CD4-positive, CD25-positive, alpha-beta regulatory T cell (primary cell): ENCODE measurements around the gene CRIP2. TPM values are rescaled to one million over a fixed set of nuclear protein-coding genes. Genes with fewer than 3 reads are reported as not detected.
A peak's percentile ranks its signal among the peaks of the same experiment; 100 is the strongest.

Experiments
- ATAC-seq, 2 donors: fragments of 150-1000 bp; cut with Tn5 transposase; one replicate each; pipeline ENCODE4 v1.10.0; 2021; ENCODE audit warnings: low read depth in 2 of 2, moderate number of reproducible peaks in 2 of 2, moderate library complexity in 1 of 2
- DNase-seq, 3 donors: peaks; one replicate each; pipeline versions ENCODE4 v3.0.0 to v3.0.0-alpha.2; 2012 to 2022; ENCODE audit warnings: mixed read lengths in 1 of 3
- H3K27ac ChIP-seq: one replicate; pipeline ENCODE4 v1.7.0; 2013; ENCODE audit warnings: mild to moderate bottlenecking, low read length; ENCODE audit not compliant: insufficient read depth, poor library complexity, severe bottlenecking
- H3K27me3 ChIP-seq: one replicate; pipeline ENCODE4 v1.7.0; 2013; ENCODE audit warnings: low read length; ENCODE audit not compliant: control insufficient read depth, insufficient read depth
- H3K36me3 ChIP-seq: one replicate; pipeline ENCODE4 v1.7.0; 2013; ENCODE audit warnings: mild to moderate bottlenecking, low read length, moderate library complexity; ENCODE audit not compliant: control insufficient read depth, insufficient read depth
- H3K4me1 ChIP-seq: 2 replicates; pipeline ENCODE4 v1.7.0; 2013; ENCODE audit warnings: mild to moderate bottlenecking, low read length; ENCODE audit not compliant: insufficient read depth, control insufficient read depth, poor library complexity, severe bottlenecking
- H3K4me3 ChIP-seq: one replicate; pipeline ENCODE4 v1.7.0; 2013; ENCODE audit warnings: low read depth, mild to moderate bottlenecking, low read length, moderate library complexity
- H3K9me3 ChIP-seq, 2 experiments: 1 replicate in 1 of 2; 2 replicates in 1 of 2; pipeline ENCODE4 v1.7.0; 2013; ENCODE audit warnings: low read length in 2 of 2, mild to moderate bottlenecking in 1 of 2, moderate library complexity in 1 of 2; ENCODE audit not compliant: control insufficient read depth in 2 of 2
- H3K27ac Mint-ChIP-seq, 3 donors: one replicate each; pipeline ENCODE4 v1.8.0; 2020 to 2022; ENCODE audit warnings: mild to moderate bottlenecking in 3 of 3, mixed read lengths in 3 of 3, moderate library complexity in 2 of 3
- H3K27me3 Mint-ChIP-seq: one replicate; pipeline ENCODE4 v1.8.0; 2022; ENCODE audit warnings: mild to moderate bottlenecking, mixed read lengths
- H3K36me3 Mint-ChIP-seq: one replicate; pipeline ENCODE4 v1.8.0; 2020; ENCODE audit warnings: mixed read lengths
- H3K4me1 Mint-ChIP-seq, 4 donors: one replicate each; pipeline ENCODE4 v1.8.0; 2020 to 2022; ENCODE audit warnings: mixed read lengths in 4 of 4, mild to moderate bottlenecking in 1 of 4
- H3K4me3 Mint-ChIP-seq, 4 donors: one replicate each; pipeline ENCODE4 v1.8.0; 2020 to 2022; ENCODE audit warnings: mild to moderate bottlenecking in 4 of 4, mixed read lengths in 4 of 4, moderate library complexity in 3 of 4
- H3K9me3 Mint-ChIP-seq, 7 donors: one replicate each; pipeline ENCODE4 v1.8.0; 2020 to 2022; ENCODE audit warnings: mixed read lengths in 7 of 7, mild to moderate bottlenecking in 3 of 7, moderate library complexity in 2 of 7
- polyA plus RNA-seq, 4 donors: library from polyadenylated mRNA; unstranded; fragments of 300-500 nt; fragmentation: Illumina TruSeq; gene quantifications; one replicate each; pipeline ENCODE4 v1.2.3, GENCODE V29; 2021
- total RNA-seq: library from RNA; stranded (reverse); gene quantifications from one replicate; pipeline ENCODE4 v1.2.3, GENCODE V29; 2022

CRIP2 gene
- total and polyA plus RNA-seq, 5 donors from 2014 or later, result 12.0 to 131 (median 37.1) TPM

DNA sequence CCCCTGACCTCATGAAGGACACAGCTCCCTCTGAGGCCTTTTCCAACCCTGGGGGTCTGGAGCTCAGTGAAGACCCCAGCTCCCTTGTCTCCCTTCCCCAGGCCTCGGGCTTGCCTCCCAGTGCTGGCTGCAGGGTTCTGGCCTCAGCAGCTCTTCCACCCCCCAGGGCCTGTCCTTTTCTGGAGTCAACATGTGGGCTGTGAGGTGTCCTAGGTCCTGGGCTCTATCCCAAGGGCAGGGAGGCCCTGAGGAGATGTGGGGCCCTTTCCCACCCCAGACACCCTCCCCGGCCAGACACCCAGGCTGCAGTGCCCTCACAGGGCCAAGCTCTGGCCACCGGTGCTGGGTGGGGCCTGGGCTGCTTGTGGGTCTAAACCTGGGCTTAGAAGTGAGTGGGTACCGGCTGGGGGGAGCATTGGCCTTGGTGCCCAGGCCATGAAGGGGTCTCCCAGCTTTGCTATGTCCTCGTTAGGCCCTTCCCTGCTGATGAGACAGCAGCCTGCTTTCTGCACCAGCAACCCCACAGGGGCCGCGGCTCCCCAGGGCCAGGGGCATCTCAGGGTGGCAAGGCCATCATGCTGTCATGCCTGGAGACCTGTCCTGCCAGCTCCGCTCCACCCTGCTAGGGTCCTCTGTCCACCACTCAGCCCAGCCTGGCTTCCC lies 2.7 kb upstream of the CRIP2 start:
- H3K27ac Mint-ChIP-seq, result no peak overlapping the region
- no peak for ATAC-seq
- no peaks in the 10 kb centered on the region for H3K9me3 ChIP-seq

DNA sequence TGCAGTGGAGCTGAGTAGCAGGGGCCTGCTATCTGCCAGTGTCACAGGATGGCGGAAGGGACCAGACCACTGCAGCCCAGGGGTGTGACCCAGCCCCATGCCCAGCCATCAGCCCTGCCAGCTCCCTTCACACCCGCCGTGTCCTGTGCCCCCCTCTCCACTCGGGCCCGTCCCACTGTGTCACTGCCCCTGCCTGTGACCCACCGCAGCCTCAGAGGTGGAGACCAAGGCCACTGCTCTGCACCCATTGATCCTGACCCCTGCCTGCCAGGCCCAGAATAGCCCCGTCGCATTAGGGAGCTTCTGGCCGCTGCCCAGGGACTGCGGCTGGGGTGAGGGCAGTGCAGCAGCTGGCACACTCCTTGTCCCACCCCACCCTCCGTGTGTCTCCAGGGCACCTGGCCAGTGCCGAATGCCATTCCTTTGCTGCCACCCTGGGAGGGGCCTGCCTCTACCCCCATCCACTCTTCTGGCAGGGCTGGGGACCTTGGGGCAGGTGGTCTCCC lies 2.1 kb upstream of the CRIP2 start:
- no peaks in the 10 kb centered on the region for H3K36me3 Mint-ChIP-seq
- DNase-seq, result no peak
- no peak overlapping the region for H3K4me3 Mint-ChIP-seq
- no peaks in the 10 kb centered on the region for H3K9me3 ChIP-seq
- ATAC-seq, result no peak
- H3K4me3 ChIP-seq, result no peak overlapping the region
- no peak overlapping the region for H3K27ac Mint-ChIP-seq
- H3K9me3 Mint-ChIP-seq, result peaks cover 0 to 4% (median 0%) of the 10 kb centered on the region in 7 donors
- H3K36me3 ChIP-seq, result no peaks in the 10 kb centered on the region
- H3K27me3 Mint-ChIP-seq, result peaks cover 15% of the 10 kb centered on the region
- no peak overlapping the region for H3K27ac ChIP-seq
- H3K27me3 ChIP-seq, result no peaks in the 10 kb centered on the region
- peaks cover 0 to 13% (median 2%) of the 10 kb centered on the region in 4 donors for H3K4me1 Mint-ChIP-seq
- H3K4me1 ChIP-seq, result peaks cover 40% of the 10 kb centered on the region

More for the DNA sequence above, 2.7 kb upstream of the CRIP2 start:
- Histone ChIP-seq H3K36me3 (no peaks in the 10 kb centered on the region), H3K27ac (no peak overlapping the region), H3K4me3 (no peak overlapping the region), H3K27me3 (no peaks in the 10 kb centered on the region), H3K4me1 (peaks cover 34% of the 10 kb centered on the region)
- Mint-ChIP-seq H3K36me3 (no peaks in the 10 kb centered on the region), H3K27me3 (peaks cover 9% of the 10 kb centered on the region), H3K4me3 (no peak overlapping the region), H3K4me1 (peaks cover 0 to 8% (median 0%) of the 10 kb centered on the region in 4 donors), H3K9me3 (no peaks in the 10 kb centered on the region)
- no peak for DNase-seq

DNA sequence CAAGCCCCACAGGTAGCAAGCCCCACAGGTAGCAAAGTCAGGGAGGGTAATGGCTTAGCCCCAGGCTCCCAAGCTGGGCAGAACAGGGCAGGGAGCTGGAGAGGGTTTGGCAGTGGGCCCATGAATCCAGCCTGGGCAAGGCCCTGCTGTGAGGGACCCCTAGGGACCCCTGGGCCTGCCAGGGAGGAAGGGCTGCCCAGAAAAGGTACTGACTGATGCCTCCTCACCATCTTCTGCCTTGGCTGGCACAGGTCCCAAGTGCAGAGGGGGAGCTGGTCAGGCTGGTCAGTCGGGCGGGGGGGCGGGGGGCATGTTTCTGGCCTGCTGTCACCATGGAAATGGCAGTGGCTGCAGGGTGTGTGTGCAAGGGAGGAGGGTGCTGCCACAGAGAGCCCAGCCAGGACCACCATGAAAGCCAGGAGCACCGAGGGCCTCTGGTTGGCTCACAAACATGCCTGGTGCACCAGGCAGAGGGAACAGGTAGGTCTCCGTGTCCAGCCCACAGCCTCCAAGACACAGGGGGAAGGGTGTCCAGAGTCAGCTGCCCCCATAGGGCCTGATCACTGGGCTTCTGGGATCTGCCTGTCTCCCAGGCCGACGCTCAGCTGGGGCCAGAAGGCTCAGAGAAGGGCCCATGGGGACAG lies 1.5 kb upstream of the CRIP2 start:
- DNase-seq (no peak), ATAC-seq (no peak)
- Mint-ChIP-seq H3K9me3 (peaks cover 0 to 4% (median 0%) of the 10 kb centered on the region in 7 donors), H3K4me1 (peaks cover 0 to 13% (median 2%) of the 10 kb centered on the region in 4 donors), H3K27ac (no peak overlapping the region), H3K27me3 (peaks cover 16% of the 10 kb centered on the region), H3K4me3 (peak overlapping the region; percentile 51 to 87 (median 78)), H3K36me3 (no peaks in the 10 kb centered on the region)
- Histone ChIP-seq H3K9me3 (no peaks in the 10 kb centered on the region), H3K4me3 (peak overlapping the region; percentile 13), H3K4me1 (peaks cover 46% of the 10 kb centered on the region), H3K27ac (no peak overlapping the region), H3K27me3 (no peaks in the 10 kb centered on the region), H3K36me3 (no peaks in the 10 kb centered on the region)

DNA sequence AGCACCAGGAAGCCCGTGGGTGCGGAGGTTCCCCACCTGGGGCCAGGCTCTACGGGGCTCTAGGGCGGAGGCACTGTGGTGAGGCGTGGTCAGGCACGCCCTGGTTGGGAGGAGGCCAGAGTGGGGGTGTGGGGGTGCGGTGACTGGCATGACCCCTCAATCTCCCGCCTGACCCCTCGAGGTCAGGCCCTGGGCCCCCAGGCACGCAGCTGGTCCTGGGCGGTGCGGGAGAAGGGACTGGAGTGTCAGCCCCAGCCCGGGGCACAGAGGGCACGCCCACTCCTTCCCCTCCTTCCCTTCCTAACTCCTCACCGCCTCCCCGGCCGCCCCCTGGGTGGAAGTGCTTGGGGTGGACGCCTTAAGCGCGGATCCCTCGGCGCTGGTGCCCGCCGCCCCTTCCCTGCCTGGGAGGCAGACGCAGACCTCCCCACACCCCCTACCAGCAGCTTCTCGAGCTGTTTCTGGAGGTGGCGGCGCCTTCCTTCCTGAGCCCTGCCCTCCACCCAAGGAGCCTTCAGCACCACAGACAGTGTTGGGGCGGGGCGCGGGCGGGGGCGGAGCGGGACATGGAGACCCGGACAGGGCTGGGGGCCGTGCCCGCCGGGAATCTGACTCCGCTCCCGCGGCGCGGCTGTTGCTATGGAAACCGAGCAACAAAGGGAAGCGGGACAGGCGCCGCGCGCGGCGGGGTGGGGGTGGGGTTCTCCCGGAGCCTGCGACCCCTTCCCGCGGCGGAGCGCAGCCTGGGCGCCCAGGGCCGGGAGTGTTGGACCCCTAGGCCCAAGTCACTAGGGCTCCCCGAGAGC lies 741 bp upstream of the CRIP2 start:
- H3K4me3 ChIP-seq, result peak overlapping the region; percentile 13
- Mint-ChIP-seq H3K27me3 (peaks cover 16% of the 10 kb centered on the region), H3K4me1 (peaks cover 0 to 13% (median 2%) of the 10 kb centered on the region in 4 donors), H3K4me3 (peak overlapping the region; percentile 51 to 87 (median 78)), H3K36me3 (no peaks in the 10 kb centered on the region), H3K9me3 (peaks cover 0 to 4% (median 0%) of the 10 kb centered on the region in 7 donors), H3K27ac (no peak overlapping the region)
- DNase-seq, result peak; percentile 58 to 82 (median 67)
- no peaks in the 10 kb centered on the region for H3K27me3 ChIP-seq
- no peaks in the 10 kb centered on the region for H3K36me3 ChIP-seq
- H3K9me3 ChIP-seq, result no peaks in the 10 kb centered on the region
- H3K27ac ChIP-seq, result peak overlapping the region; percentile 71
- ATAC-seq, result peak; percentile 60 to 66
- H3K4me1 ChIP-seq, result peaks cover 51% of the 10 kb centered on the region

DNA sequence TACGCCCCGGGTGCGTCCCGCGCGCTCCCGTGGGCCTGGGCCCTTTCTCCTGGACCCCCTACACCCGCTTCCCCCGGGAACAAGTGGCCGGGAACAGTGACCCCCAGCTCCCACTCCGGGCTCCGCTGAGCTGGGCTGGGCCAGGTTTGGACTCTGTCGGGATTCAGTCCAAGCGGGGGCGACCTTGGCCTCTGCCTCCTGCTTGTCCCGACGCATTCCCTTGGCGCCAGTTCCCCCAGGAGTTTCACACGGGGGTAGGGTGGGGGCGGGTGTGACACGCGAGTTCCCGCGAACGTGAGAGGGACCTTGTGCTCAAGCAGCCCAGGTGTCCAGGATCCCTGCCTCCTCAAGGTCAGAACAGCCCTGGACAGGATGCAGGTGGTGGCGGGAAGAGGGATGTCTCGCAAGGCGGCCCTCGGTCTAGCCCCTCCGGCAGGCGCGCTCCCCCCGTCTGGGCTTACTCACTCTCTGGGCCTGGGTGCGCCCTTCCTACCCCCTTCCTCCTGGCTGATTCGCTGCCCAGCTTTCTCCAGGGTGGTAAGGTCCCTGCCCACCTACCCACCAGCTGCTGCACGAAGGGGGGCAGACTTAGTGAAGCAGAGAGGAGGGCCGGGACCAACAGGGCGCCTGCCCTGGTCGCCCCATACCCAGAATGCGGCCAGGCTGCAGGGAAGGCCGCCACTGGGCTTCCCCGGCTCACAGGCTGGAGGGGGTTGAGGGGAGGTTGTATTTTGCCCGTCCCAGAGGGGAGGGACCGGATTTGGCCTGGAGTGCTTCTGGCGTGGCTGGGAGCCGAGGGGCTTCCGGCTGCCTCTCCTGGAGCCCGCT lies 862 bp downstream of the CRIP2 start:
- Histone ChIP-seq H3K36me3 (no peaks in the 10 kb centered on the region), H3K27ac (peak overlapping the region; percentile 23), H3K9me3 (no peaks in the 10 kb centered on the region), H3K27me3 (no peaks in the 10 kb centered on the region), H3K4me1 (peaks cover 65% of the 10 kb centered on the region), H3K4me3 (no peak overlapping the region)
- Mint-ChIP-seq H3K27ac (no peak overlapping the region), H3K9me3 (peaks cover 0 to 4% (median 0%) of the 10 kb centered on the region in 7 donors), H3K4me3 (peak overlapping the region; percentile 7 to 91 (median 64)), H3K4me1 (peaks cover 0 to 23% (median 7%) of the 10 kb centered on the region in 4 donors), H3K36me3 (no peaks in the 10 kb centered on the region), H3K27me3 (peaks cover 21% of the 10 kb centered on the region)
- ATAC-seq (no peak), DNase-seq (no peak)

DNA sequence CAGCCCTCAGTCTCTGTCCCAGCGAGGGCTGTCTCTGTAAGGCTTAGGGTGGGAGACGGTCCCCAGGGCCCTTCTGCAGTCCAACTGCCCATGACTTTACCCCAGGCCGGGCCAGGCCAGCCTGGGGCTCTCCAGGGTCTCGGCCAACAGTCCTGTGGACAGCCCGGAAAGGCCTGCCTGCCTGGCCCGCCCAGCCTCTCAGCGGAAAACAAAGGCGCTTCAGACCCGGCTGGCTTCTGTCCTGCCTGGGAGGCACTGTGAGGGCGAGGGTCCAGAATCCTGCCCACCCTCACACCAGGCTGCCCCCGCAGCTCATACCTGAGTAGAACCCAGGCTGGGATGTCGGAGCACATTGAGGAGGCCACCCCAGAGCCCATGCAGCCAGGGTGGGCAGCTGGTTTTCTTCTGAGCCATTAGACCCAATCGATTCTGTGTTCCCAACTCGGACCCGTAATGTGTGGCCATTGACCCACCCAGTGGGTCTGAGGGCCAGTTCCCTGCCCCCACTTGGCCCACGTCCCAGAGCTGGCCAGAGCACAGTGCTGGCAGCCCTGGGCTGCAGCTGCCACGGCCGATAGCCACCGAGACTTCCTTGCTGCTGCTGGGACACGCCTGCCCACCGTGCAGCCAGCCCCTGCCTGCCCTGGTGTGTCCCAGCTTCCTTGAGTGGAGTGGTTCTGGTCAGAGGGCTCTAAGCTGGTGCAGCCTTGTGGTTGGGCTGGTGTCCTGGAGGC lies 1.6 kb downstream of the CRIP2 start:
- Histone ChIP-seq H3K36me3 (no peaks in the 10 kb centered on the region), H3K9me3 (no peaks in the 10 kb centered on the region), H3K27me3 (no peaks in the 10 kb centered on the region), H3K4me3 (no peak overlapping the region), H3K27ac (no peak overlapping the region), H3K4me1 (peaks cover 72% of the 10 kb centered on the region)
- no peak overlapping the region for H3K27ac Mint-ChIP-seq
- no peaks in the 10 kb centered on the region for H3K36me3 Mint-ChIP-seq
- H3K4me3 Mint-ChIP-seq, result peak overlapping the region; percentile 22 to 91 (median 58)
- peaks cover 0 to 30% (median 11%) of the 10 kb centered on the region in 4 donors for H3K4me1 Mint-ChIP-seq
- DNase-seq (no peak), ATAC-seq (no peak)
- peaks cover 0 to 4% (median 0%) of the 10 kb centered on the region in 7 donors for H3K9me3 Mint-ChIP-seq
- H3K27me3 Mint-ChIP-seq, result peaks cover 27% of the 10 kb centered on the region
